SU-DHL-6 (cell line): ENCODE data around the gene CDK18.

Experiments
- EZH2phosphoT487 ChIP-seq: fragments of 200-600 bp; sonication (generic), shearing (Covaris generic); conservative IDR thresholded peaks from 2 replicates; pipeline ENCODE4 v1.6.1; 2018; ENCODE audit warnings: mild to moderate bottlenecking, antibody characterized with exemption, low read length, moderate library complexity, mixed read lengths
- TF ChIP-seq, protein P1 (sequence below): fragments of 200-600 bp; sonication (generic); IDR thresholded peaks from one replicate; pipeline ENCODE4 v1.5.1; 2017; ENCODE audit warnings: antibody characterized with exemption, mild to moderate bottlenecking, low read length, moderate library complexity; ENCODE audit not compliant: insufficient read depth, poor library complexity, severe bottlenecking

DNA sequence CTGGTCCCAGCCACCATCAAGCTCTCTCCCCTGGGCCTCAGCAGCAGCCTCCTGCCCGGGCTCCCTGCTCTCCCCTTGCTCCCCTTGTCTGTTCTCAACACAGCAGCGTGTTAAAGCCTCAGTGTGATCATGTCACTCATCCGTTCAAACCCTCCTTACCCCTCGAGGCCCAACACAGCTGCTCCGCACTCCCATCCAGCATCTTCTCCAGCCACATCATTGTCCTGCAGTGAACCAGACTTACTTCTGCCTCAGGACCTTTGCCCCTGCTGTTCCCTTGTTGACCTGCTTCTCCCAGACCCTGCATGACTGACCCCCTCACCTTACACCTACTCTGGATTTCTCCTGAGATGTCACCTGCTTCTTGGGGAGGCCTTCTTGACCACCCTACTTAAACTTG is 13.3 kb downstream of the CDK18 start:
- TF ChIP-seq, protein P1, sequence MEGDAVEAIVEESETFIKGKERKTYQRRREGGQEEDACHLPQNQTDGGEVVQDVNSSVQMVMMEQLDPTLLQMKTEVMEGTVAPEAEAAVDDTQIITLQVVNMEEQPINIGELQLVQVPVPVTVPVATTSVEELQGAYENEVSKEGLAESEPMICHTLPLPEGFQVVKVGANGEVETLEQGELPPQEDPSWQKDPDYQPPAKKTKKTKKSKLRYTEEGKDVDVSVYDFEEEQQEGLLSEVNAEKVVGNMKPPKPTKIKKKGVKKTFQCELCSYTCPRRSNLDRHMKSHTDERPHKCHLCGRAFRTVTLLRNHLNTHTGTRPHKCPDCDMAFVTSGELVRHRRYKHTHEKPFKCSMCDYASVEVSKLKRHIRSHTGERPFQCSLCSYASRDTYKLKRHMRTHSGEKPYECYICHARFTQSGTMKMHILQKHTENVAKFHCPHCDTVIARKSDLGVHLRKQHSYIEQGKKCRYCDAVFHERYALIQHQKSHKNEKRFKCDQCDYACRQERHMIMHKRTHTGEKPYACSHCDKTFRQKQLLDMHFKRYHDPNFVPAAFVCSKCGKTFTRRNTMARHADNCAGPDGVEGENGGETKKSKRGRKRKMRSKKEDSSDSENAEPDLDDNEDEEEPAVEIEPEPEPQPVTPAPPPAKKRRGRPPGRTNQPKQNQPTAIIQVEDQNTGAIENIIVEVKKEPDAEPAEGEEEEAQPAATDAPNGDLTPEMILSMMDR = no peak
- no peak for TF ChIP-seq EZH2phosphoT487
